ENCODE measurements around the gene ARID3C.

Gene ARID3C, protein sequence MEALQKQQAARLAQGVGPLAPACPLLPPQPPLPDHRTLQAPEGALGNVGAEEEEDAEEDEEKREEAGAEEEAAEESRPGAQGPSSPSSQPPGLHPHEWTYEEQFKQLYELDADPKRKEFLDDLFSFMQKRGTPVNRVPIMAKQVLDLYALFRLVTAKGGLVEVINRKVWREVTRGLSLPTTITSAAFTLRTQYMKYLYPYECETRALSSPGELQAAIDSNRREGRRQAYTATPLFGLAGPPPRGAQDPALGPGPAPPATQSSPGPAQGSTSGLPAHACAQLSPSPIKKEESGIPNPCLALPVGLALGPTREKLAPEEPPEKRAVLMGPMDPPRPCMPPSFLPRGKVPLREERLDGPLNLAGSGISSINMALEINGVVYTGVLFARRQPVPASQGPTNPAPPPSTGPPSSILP

DNA sequence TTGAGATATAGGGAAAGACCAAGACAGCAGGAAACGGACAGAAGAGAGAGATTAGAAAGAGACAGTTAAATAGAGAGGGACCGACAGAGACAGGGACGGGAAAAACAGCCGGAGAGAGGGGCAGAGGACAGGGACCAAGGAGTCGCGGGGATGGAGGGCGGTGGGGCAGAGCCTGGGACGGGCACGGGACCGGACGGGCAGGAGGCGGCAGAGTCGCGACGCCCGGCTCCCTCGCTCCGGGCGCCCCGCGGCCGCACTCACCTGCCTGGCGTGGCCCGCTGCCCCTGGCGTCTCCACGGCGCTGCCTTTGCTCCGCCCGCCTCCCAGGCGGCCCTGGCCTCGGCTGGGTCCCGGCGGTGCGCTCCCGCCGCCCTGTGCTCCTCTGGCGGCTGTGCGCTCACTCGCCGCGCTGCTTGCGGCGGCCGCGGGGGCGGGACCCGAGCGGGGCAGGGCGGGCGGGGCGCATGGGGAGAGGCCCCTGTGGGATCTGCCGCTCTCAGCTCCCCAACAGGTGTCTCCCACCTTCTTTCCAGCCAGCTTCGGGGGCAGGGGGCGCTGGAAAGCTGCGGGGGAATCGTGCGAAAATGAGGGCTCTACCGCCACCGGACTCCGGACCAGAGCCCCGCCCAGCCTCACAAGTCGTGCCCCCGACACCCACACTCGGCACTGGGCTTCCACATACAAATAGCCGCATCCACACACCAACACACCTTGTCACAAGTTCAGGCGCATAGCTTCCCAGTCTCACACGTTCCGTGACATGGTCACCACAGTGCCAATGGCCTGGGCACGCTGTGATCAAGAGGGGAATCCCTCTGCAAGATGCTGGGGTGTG is at the start of gene ARID3C:
Gene ARID3C, minus strand, starts transcription at position 411 of the 835 bp plus-strand sequence. CDS start 1,052 bp downstream, outside the sequence.
- DNase-seq: no peak

DNA sequence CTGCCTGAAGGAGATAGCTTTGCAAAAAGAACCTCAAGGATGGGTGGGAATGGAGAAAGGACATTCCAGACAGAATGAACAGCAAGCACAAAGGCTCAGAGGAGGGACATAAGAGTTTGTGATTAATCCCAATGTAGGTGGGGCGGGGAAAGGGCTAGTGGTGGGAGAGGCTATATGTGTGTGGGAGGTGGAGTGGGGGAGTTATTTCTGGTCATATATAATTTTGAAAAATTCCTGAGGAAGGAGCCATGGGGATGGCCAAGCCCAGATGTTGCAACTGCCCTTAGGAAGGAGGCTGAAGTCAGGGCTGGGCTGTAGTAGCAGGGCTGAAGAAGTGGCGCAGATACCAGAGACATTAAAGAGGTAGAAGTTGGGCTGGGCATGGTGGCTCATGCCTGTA is 47.0 kb upstream of the ARID3C start:
- DNase-seq: no peak

DNA sequence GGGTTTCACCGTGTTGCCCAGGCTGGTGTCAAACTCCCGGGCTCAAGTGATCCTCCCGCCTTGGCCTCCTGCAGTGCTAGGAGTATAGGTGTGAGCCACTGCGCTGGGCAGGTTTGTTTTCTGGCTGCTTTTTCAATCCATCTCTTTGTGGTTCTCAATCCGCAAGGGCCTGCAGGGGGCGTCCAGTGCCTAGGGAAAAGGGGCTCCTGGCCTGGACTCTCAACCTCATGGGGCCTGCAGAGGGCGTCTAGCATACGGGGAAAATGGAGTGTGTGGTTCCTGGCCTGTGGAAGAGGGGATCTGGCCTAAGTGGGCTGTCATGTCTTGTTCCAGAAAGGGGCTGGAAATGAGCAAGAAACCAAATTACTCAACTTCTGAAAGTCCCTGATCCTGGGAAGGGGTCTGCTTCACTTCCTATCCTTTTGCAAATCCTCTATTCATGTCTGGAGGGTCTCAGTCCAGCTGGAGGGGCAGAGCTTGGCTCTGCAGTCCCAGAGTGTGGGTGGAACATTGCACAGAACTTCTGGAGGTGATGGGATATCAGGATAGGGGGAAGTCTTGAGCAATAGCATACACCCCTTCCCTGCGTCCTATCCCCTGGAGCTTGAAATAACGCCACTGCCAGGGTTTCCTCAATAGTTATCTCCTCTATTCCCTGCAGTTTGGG is 46.3 kb upstream of the ARID3C start:
- peak; percentile 70 for DNase-seq

DNA sequence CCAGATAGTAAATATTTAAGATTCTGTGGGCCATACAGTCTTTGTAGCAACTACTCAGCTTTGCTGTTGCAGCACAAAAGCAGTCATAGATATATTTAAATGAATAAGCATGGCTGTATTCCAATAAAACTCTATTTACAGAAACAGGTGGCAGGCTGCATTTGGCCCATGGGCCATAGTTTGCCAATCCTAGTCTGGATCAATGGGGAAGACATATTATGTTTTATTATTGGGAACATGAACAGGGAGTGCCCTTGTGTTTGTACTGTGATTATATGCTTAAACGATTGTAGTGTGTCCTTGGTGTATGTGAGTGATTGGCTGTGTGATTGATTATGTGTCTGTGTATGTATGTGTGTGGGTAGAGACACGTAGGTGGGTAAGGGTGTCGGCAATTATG is 45.6 kb upstream of the ARID3C start:
- DNase-seq: no peak

DNA sequence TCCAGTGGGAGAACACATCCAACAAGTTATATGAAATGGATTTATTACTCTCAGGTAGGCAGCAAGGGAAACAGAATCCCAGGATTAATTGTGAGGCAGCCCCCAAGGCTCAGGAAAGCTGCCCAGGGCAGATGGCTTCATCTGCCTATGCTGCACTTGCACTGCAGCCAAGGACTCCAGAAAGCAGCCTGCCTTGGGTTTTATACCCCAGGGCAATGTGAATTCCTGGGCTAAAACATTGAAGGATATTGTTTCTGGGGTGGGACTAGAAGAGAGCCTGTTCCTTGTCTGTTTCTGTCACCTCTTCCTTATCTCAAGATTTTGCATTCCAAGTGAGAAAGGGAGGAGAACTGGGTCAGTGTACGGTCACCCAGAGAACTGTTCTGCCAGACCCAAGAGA is 42.4 kb upstream of the ARID3C start:
- no peak for DNase-seq

DNA sequence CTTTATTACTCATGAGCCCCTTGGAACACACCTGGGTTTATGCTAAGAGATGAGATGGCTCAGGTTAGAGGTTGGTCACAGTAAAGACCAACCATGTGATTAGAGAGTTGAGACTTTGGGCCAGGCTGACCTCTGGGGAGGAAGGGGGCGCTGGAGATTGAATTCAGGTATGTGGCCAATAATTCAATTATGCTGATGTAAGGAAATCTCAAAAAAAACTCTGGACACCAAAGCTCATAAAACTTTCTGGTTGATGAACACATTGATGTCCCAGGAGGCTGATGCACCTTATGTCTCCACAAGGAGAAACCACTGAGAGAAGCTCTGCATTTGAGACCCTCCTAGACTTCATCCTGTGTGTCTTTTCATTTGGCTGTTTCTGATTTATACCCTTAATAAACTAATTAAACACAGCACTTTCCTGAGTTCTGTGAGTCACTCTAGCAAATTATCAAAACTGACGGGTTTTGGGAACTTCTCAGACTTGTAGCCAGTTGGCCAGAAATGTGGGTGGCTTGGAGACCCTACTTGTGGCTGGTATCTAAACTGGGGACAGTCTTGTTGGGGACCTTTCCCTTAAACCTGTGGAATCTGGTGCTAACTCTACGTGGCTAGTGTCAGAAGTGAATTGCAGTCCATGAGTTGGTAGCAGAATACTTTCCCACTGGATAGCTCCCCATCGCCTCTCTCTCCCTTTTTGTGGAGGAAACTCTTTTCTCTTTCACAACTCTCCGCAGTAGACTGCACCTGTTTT is 41.1 kb upstream of the ARID3C start:
- no peak for DNase-seq

DNA sequence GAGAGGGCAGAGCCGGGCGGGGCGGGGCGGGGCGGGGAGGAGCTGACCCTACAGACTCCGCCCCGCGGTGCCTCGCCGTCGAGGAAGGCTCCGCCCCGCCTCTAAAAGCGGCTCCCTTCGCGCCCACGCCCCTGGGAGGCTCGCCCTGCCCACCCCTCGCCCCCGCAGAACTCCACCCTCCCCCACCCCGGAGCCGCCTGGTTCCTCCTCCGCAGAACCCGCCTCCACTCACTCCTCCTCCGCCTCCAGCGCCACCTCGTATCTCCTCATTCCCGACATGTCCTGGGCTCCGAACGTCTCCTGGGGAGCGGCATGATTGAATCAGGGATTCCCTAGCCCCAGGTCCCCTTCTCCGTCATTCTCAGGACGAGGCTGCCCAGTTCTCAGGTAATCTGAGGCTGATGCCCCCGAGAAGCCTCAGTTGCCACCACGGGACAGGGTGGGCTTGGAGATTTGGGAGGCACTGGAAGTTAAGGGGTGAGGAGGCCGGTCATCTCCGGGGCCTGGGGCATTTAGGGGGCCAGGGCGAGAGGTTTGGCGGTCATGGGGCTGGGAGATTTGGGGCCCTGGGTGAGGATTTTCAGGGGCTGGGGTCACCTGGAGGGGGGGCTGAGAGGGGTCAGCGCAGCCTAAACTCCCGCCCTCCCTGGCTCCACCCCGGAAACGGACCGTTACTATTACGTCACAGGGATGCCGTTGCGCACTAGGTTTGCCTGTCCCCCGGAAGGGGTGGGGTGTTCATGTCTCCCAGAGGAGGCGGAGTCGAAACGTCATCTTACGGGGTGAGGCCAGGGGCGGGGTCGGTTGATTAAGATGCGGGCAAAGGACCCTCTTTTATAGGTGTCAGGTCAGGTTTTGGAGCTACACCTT is 36.8 kb upstream of the ARID3C start:
- DNase-seq: peak; percentile 94

DNA sequence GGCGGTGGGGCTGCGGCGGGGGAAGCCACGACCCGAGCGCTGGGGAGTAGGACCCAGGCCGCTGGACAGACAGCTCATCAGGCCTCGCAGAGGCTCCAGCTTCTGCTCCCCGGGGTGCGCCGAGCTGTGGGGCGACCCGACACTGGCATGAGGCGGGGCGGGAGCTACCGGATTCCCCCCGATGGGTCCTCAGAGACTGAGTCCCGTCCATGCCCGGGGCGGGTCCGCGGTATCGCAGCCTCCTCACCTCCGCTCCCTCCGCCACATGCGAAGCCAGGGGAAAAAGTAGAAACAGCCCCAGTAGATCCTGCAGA is 36.2 kb upstream of the ARID3C start:
- no peak for DNase-seq

DNA sequence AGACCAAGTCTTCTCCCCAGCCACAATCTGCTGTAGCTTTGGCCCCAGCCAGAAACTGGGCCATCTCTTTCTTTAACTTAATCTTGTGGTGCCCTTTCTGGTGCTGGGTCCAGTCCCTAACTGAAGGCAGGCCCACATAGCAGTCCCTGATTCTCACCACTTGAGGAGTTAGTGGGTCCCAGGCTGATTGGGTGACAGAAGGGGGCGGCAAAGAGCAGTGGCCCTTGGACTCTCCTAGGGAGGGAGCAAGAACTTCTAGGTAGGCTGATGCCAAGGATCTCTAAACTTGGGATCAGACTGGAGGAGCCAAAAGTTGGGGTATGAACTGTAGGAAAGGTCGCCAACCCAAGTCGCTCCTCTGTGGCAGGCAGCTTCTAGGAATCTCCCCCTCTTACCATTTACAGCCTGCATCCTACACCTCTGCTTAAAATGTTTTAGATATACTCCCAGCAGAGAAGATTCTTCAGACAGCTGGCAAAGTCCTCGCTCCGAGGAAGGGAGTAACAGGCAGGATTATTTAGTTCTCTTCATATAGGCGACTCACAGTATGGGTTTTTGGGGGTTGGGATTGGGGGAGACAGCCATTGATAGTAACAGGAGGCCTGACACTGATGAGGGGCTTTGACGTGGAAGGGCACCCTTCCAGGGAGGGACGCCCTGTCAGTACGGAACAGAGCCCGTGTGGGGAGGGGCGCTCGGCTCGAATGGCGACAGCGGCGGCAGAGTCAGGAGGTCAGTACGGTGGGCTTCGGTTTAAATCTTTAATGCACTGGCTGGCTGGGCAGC is 35.6 kb upstream of the ARID3C start:
- peak; percentile 77 for DNase-seq

DNA sequence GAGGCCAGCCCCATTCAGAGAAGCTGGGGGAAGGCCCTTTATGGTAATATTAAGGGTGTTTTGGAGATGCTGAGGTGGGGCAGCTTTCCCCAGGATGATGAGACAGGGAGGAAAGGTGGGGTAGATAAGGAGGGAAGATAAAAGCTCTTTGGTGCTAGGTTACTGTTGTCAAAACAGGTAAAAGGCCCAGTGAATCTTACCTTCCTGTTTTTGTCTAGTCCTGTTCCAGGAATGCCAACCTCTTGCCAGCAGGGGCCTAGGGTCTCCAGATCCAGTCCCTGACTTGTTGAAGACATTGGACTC is 34.4 kb upstream of the ARID3C start:
- no peak for DNase-seq

DNA sequence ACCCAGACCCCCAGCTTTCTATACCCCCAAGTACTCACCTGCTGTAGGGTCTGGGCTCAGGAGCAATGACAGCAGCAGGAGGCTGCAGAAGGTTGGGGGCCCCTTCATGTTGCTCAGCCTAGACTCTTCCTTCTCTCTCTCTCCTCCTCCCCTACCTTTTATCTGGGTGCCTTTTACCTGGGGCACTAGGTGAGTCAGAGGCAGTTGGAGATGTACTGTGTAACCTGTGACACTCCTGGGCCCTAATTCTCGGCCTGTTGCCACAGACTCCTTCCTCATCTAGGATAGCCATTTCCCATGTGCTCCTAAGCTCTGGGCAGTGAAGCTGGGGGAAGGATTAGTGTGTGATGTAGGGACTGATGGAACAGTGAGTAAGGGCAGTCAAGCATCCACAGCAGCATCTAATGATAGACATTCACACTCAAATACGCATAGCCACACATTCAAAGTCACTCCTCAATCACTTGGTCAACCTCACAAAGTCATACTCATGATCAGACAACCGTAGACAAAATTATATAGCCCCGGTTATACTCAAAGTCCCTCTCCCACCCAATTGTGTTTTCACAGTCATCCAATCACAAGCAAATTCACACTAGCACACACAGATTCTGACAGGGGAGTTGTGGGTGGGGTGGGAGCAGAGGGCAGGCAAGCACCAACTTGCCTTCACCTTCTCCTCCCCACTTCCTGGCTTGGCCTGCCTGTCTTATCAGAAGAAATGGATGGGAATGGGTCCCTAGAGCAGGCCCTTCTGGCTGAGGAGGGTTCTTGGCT is 33.8 kb upstream of the ARID3C start, which contains the start of gene CCL27:
Gene CCL27, minus strand, starts transcription at position 132 of the 777 bp plus-strand sequence. Its CDS starts 24 bp downstream, at position 108.
- no peak for DNase-seq

DNA sequence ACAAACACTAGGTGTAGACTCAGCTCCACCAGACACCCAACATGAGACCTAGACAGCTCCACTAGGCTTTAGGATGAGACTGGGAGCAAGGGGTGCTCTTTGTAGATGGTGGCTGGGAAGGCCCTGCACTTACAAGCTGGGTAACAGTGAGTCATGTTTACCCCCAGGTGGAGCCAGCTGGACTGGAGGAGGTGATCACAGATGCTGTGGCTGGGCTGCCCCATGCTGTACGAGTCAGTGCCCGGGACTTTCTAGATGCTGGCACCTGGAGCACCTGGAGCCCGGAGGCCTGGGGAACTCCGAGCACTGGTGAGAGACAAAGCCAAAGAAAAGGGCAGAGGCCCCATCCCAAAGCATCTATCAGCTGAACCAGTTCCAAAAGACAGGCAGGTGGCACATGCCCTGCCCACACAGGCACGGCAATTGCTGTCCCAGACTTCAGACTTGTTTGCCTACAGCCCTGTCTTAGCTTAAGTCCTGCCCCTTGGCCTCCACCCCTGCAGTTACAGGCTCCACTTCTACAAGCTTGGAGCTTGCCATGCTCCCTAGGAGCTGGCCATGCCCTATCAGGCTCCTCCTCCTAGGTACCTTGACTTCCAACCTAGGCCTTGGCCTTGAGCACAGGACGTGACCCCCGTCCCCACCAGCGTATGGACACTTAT is 30.9 kb upstream of the ARID3C start:
- DNase-seq: peak; percentile 20

DNA sequence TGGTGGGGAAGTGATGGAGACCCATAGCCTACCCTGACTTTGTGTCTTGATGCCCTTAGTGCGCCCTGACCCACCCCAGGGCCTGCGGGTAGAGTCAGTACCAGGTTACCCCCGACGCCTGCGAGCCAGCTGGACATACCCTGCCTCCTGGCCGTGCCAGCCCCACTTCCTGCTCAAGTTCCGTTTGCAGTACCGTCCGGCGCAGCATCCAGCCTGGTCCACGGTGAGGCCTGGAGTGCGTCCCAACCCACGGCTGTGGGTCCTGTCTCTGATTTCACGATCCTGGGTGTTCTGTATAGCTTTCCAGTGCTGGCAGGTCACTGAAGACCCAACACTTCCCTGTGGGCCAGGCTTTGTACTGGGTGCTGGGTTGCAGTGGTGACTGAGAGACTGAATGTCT is 29.6 kb upstream of the ARID3C start:
- no peak for DNase-seq

DNA sequence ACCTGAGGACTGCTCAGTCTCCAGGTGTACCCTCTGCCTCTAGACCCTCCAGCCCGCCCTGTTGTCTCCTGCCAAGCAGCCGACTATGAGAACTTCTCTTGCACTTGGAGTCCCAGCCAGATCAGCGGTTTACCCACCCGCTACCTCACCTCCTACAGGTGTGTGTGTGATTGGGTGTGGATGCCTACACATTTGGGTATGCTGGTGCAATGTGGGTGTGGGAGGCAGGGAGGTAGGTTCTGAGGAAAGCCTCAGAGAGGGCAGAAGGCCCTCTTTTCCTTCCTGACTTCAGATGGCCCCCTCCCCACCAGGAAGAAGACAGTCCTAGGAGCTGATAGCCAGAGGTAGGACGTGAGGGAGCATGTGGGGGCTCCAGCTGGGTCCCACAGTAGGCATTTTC is 28.1 kb upstream of the ARID3C start:
- no peak for DNase-seq

DNA sequence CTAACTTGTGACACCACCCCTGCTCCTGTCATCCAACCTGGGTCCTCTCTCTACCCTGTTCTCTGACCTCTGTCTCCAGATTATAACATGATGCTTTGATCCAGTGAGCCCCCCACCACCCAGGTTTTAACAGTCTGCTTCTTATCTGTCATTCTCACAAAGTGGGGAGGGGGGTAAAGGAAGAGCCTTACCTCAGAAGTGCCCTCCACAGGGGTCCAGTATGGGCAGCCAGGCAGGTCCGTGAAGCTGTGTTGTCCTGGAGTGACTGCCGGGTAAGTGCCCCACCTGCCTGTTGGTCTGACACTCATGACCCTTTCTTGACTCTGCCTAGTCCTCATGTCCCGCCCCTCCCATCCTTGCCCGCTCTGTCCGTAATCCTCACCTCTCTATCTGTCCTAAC is 26.5 kb upstream of the ARID3C start:
- DNase-seq: no peak

DNA sequence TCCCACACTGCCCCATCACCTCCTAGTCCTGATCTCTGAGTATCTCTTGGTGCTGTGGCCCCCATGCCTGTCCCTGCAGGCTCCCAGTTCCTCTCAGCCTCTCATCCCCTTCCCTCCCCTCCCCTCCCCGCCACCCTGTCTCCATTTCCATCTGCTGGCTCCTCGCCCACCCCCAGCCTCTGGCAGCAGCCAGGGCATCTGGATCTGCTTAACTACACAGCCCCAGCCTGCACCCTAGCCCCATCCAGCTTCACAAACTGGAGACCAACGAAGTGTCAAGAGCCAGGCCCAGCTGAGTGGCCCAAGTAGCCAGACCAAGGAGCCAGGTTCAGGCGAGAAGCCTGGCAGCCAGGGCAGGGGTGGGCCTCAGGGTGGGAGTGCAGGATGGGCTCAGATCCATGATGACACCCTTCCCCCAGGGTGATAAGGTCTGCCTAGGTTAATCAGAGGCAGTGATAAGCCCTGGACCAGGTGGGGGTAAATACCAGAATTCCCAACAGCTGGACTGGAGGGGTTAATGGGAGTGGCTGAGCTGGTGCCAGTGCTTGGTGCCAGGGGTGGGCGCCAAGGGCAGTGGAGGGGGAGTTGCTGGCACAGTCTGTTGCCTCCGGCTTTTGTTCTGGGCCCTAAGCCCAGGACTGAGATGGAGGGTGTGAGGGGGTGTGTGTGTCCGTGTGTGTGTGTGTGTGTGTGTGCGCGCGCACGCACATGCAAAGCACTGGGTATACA is 25.6 kb upstream of the ARID3C start:
- no peak for DNase-seq

DNA sequence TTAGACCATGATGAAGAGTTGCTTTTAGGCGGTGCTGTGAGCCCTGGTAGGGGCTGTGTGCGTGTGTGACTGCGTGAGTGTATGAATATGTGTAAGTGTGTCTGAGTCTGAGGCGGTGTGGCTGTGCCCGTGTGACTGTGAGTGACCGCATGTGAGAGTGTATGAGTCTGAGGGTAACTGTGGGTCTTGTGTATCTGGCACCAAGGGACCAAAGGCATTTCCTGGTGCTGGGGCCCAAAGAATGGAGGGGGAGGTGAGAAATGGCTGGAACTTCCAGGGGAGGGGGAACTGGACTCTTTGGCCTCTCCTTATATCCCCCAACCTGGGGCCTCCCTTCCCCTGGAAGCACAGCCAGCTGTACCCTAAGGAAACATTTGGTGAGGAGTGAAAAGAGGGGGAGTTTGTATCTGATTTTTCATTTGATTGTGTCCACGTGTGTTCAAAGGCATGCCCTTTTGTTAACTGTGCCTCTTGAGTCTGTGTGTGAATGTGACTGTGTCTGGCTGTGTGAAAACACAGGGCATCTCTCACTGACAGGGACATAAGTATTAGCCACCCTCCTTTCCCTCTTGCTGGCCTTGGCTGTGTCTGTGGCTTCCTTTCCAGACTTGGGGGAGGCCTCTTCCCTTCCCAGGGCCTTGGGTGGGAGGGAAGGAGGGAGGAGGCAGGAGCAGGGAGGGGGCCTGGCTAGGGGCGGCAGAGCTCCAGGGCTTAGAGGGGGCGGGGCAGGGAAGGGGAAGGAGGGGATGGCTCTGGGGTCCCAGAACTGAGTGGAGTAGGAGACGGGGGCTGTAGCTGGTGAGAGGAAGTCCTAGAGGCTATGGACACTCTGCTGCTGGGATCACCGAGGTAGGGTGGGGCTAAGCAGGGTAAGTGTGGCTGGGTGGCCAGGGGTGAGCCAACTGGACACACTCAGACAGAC is 24.5 kb upstream of the ARID3C start:
- no peak for DNase-seq

DNA sequence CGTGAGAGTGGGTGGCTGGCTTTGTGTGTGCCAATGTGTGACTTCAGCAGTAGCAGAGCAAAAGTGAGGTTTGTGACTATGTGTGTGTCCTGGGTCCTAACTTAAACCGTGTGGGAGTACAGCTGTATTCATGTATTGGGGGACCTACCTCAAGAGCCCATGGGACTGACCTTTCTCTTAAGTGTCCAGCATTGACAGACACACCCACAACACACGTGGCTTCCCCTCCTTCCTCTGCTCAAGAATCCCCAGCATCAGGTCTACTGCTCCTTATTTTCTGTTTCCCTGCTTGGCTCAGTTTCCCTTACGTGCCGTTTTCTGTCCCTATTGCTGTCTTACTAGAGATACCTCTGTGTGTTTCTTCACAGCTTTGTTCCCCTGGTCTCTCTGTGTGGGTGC is 23.7 kb upstream of the ARID3C start:
- no peak for DNase-seq

Data from HCEC 1CT (cell line).